Sigmoid colon (tissue), 4 donors: ENCODE results near the gene XYLT1.

ENCODE experiments used
- CTCF ChIP-seq, 4 experiments: fragments of 450-650 bp in 3 of 4; fragments of 200-600 bp in 1 of 4; IDR thresholded peaks; one replicate each; pipeline ENCODE4 v1.5.1; 2016 to 2019; ENCODE audit warnings: antibody characterized with exemption in 4 of 4, mild to moderate bottlenecking in 3 of 4, moderate library complexity in 2 of 4
- POLR2A ChIP-seq, 2 donors: fragments of 450-650 bp; IDR thresholded peaks; one replicate each; pipeline ENCODE4 v1.6.1; 2016; ENCODE audit warnings: antibody characterized with exemption in 2 of 2, mild to moderate bottlenecking in 2 of 2, moderate library complexity in 2 of 2
- POLR2AphosphoS5 ChIP-seq, 4 donors: sonication (generic); formaldehyde crosslinking; IDR thresholded peaks; one replicate each; pipeline ENCODE4 v1.6.1; 2017; ENCODE audit warnings: antibody characterized with exemption in 4 of 4

GRCh38 chr16:17128791-17129190 lies 342.0 kb downstream of the XYLT1 start:
- TF ChIP-seq POLR2AphosphoS5 (IDR thresholded peaks at IDR 0.05) (no peak), CTCF (IDR thresholded peaks at IDR 0.05) (no peak), POLR2A (IDR thresholded peaks at IDR 0.05) (no peak)
